ENCODE measurements around the gene TNS1.

TNS1 gene

GRCh38 chr2:217834744-217835513 is 167.9 kb downstream of the TNS1 start:
- H3K27me3 ChIP-seq (ENCODE audit: insufficient read depth, poor library complexity, severe bottlenecking): no peaks in the 10 kb centered on the region
- no peak overlapping the region for H3K4me3 ChIP-seq (replicated peaks; ENCODE audit: insufficient read depth, low read length)
- no peak overlapping the region for H3K27ac ChIP-seq (replicated peaks)
- no peak for DNase-seq (ENCODE audit: low read depth in 1 of 2, low spot score in 1 of 2)
- TF ChIP-seq GABPA (IDR thresholded peaks at IDR 0.05; ENCODE audit: low read depth) (no peak), CTCF (IDR thresholded peaks at IDR 0.05; ENCODE audit: insufficient read depth, low read length) (no peak), POLR2AphosphoS5 (IDR thresholded peaks at IDR 0.05; ENCODE audit: low read depth) (no peak), REST (IDR thresholded peaks at IDR 0.05; ENCODE audit: insufficient replicate concordance, low read depth) (no peak), SPI1 (IDR thresholded peaks at IDR 0.05; ENCODE audit: borderline replicate concordance, low read depth) (no peak)

- Histone ChIP-seq H3K27me3 (ENCODE audit: insufficient read depth, poor library complexity, severe bottlenecking) (no peaks in the 10 kb centered on the region), H3K27ac (replicated peaks) (no peak overlapping the region), H3K4me3 (replicated peaks; ENCODE audit: insufficient read depth, low read length) (no peak overlapping the region)
- TF ChIP-seq SPI1 (IDR thresholded peaks at IDR 0.05; ENCODE audit: borderline replicate concordance, low read depth): peak; percentile 36; the same call in 1 of the 2 replicates
- TF ChIP-seq REST (IDR thresholded peaks at IDR 0.05; ENCODE audit: insufficient replicate concordance, low read depth): no peak
- TF ChIP-seq GABPA (IDR thresholded peaks at IDR 0.05; ENCODE audit: low read depth): no peak
- DNase-seq (ENCODE audit: low read depth in 1 of 2, low spot score in 1 of 2): peak in 1 of 2 experiments; percentile 23
Observed at GRCh38 chr2:217834057-217834620, 168.7 kb downstream of the TNS1 start.

- H3K27me3 ChIP-seq (ENCODE audit: insufficient read depth, poor library complexity, severe bottlenecking): no peaks in the 10 kb centered on the region
- H3K27ac ChIP-seq (replicated peaks): no peak overlapping the region
- no peak for TF ChIP-seq CTCF (IDR thresholded peaks at IDR 0.05; ENCODE audit: insufficient read depth, low read length)
- TF ChIP-seq GABPA (IDR thresholded peaks at IDR 0.05; ENCODE audit: low read depth): no peak
- TF ChIP-seq POLR2AphosphoS5 (IDR thresholded peaks at IDR 0.05; ENCODE audit: low read depth): no peak
- TF ChIP-seq REST (IDR thresholded peaks at IDR 0.05; ENCODE audit: insufficient replicate concordance, low read depth): no peak
- no peak for TF ChIP-seq SPI1 (IDR thresholded peaks at IDR 0.05; ENCODE audit: borderline replicate concordance, low read depth)
- DNase-seq (ENCODE audit: low read depth in 1 of 2, low spot score in 1 of 2): no peak
- H3K4me3 ChIP-seq (replicated peaks; ENCODE audit: insufficient read depth, low read length): no peak overlapping the region
Observed at GRCh38 chr2:217833439-217833838, 169.4 kb downstream of the TNS1 start.
